ENCODE data around the gene IL21R. TPM values are rescaled to one million over a fixed set of nuclear protein-coding genes. Genes with fewer than 3 reads are reported as not detected.

Gene IL21R
- total RNA-seq, result 1 to 10 TPM in 1 of 4 donors, under 1 TPM in 3; 0.08 to 1.2 (median 0.23) TPM

- TF ChIP-seq POLR2AphosphoS5 (IDR thresholded peaks at IDR 0.05), result no peak
- no peak for TF ChIP-seq EP300 (IDR thresholded peaks at IDR 0.05)
- TF ChIP-seq, protein P1, sequence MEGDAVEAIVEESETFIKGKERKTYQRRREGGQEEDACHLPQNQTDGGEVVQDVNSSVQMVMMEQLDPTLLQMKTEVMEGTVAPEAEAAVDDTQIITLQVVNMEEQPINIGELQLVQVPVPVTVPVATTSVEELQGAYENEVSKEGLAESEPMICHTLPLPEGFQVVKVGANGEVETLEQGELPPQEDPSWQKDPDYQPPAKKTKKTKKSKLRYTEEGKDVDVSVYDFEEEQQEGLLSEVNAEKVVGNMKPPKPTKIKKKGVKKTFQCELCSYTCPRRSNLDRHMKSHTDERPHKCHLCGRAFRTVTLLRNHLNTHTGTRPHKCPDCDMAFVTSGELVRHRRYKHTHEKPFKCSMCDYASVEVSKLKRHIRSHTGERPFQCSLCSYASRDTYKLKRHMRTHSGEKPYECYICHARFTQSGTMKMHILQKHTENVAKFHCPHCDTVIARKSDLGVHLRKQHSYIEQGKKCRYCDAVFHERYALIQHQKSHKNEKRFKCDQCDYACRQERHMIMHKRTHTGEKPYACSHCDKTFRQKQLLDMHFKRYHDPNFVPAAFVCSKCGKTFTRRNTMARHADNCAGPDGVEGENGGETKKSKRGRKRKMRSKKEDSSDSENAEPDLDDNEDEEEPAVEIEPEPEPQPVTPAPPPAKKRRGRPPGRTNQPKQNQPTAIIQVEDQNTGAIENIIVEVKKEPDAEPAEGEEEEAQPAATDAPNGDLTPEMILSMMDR (IDR thresholded peaks at IDR 0.05), result no peak
- no peak for TF ChIP-seq POLR2A (IDR thresholded peaks at IDR 0.05)
- DNase-seq (ENCODE audit: low spot score in 2 of 2), result no peak
- Histone ChIP-seq H3K27ac (no peak within 1 kb of the TSS), H3K4me1 (peaks cover 13% of the 10 kb centered on the region), H3K4me3 (peak within 1 kb of the TSS; percentile 16), H3K36me3 (no peaks in the 10 kb centered on the region), H3K9me3 (no peaks in the 10 kb centered on the region), H3K27me3 (peaks cover 17% of the 10 kb centered on the region)
- WGBS, result 38% methylated on average over 4 of the region's 23 CpGs
Observed at GRCh38 chr16:27401768-27402568, at the start of gene IL21R. Gene IL21R, plus strand, starts transcription at chr16:27402174. Its CDS starts 27,898 bp downstream, at chr16:27430072.

DNA sequence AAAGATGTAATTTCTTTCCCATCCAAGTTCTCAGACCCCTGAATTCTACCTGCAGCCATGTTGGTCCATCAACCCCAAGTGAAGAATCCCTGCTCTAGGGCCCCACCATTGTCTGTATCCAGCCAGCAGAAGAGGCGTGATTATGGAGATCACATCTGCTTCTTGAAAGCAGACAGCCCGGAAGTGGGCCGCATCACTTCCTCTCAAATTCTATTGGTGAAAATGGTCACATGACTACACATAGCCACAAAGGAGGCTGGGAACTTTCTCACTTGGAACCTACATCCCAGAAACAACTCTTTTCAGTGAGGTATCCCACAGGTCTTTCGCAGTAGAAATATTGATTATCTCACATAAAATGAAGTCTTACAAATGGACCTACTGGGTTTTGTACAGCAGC, 48.1 kb upstream of the IL21R start:
- no peak for DNase-seq (ENCODE audit: low spot score in 2 of 2)
- WGBS, result 97% methylated on average over 4 of the region's 4 CpGs
- H3K9me3 ChIP-seq, result no peaks in the 10 kb centered on the region
- peaks cover 90% of the 10 kb centered on the region for H3K36me3 ChIP-seq
- TF ChIP-seq POLR2A (IDR thresholded peaks at IDR 0.05) (no peak), POLR2AphosphoS5 (IDR thresholded peaks at IDR 0.05) (no peak), EP300 (IDR thresholded peaks at IDR 0.05) (no peak)
- TF ChIP-seq, protein P1 (IDR thresholded peaks at IDR 0.05), result no peak
- H3K27me3 ChIP-seq, result no peaks in the 10 kb centered on the region
- H3K4me1 ChIP-seq, result no peaks in the 10 kb centered on the region
- H3K4me3 ChIP-seq, result no peak overlapping the region
- no peak overlapping the region for H3K27ac ChIP-seq

DNA sequence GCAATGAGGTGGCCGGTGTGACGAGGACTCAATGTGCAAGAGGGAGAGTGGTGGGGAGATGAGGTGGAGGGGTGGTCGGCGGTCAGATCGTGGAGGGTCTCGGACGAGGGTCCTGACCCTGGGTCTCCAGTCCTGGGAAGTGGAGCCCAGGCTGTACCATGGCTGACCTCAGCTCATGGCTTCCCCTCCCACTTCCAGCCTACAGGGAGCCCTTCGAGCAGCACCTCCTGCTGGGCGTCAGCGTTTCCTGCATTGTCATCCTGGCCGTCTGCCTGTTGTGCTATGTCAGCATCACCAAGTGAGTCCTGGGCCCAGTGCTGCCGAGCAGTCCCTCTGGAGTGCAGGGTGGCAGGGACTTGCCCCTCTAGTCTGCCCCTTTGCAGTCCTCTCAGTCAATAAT, 46.4 kb upstream of the IL21R start:
- Histone ChIP-seq H3K4me1 (peaks cover 3% of the 10 kb centered on the region), H3K4me3 (no peak overlapping the region), H3K36me3 (peaks cover 93% of the 10 kb centered on the region), H3K27me3 (no peaks in the 10 kb centered on the region), H3K9me3 (no peaks in the 10 kb centered on the region), H3K27ac (no peak overlapping the region)
- 92% methylated on average over 8 of the region's 12 CpGs for WGBS
- TF ChIP-seq POLR2A (IDR thresholded peaks at IDR 0.05), result no peak
- TF ChIP-seq, protein P1 (IDR thresholded peaks at IDR 0.05), result no peak
- TF ChIP-seq POLR2AphosphoS5 (IDR thresholded peaks at IDR 0.05), result no peak
- DNase-seq (ENCODE audit: low spot score in 2 of 2), result no peak

- Histone ChIP-seq H3K4me3 (no peak overlapping the region), H3K27me3 (no peaks in the 10 kb centered on the region), H3K9me3 (no peaks in the 10 kb centered on the region), H3K4me1 (peaks cover 3% of the 10 kb centered on the region), H3K36me3 (peaks cover 95% of the 10 kb centered on the region), H3K27ac (no peak overlapping the region)
- no peak for DNase-seq (ENCODE audit: low spot score in 2 of 2)
- TF ChIP-seq, protein P1 (IDR thresholded peaks at IDR 0.05), result no peak
- no peak for TF ChIP-seq EP300 (IDR thresholded peaks at IDR 0.05)
- TF ChIP-seq POLR2A (IDR thresholded peaks at IDR 0.05), result no peak
- TF ChIP-seq POLR2AphosphoS5 (IDR thresholded peaks at IDR 0.05), result no peak
- 82% methylated on average over 4 of the region's 4 CpGs for WGBS
Observed at GRCh38 chr16:27356794-27357193, 45.2 kb upstream of the IL21R start.

GRCh38 chr16:27359051-27359450, 42.9 kb upstream of the IL21R start:
- H3K27me3 ChIP-seq, result no peaks in the 10 kb centered on the region
- peaks cover 90% of the 10 kb centered on the region for H3K36me3 ChIP-seq
- H3K27ac ChIP-seq, result no peak overlapping the region
- H3K4me1 ChIP-seq, result peaks cover 7% of the 10 kb centered on the region
- H3K4me3 ChIP-seq, result no peak overlapping the region
- 91% methylated on average over 4 of the region's 4 CpGs for WGBS
- no peaks in the 10 kb centered on the region for H3K9me3 ChIP-seq
- TF ChIP-seq EP300 (IDR thresholded peaks at IDR 0.05) (no peak), POLR2AphosphoS5 (IDR thresholded peaks at IDR 0.05) (no peak), POLR2A (IDR thresholded peaks at IDR 0.05) (no peak)
- TF ChIP-seq, protein P1 (IDR thresholded peaks at IDR 0.05), result no peak
- DNase-seq (ENCODE audit: low spot score in 2 of 2), result no peak

All from suprapubic skin (tissue), 4 donors.